ENCODE measurements around the gene QKI. TPM values are rescaled to one million over a fixed set of nuclear protein-coding genes. Genes with fewer than 3 reads are reported as not detected.

QKI gene
- total and polyA plus RNA-seq, 2 of the 8 experiments (the other 6 are each of a cell fraction or from before 2014, with no cell fraction given): 181 to 183 TPM

DNA sequence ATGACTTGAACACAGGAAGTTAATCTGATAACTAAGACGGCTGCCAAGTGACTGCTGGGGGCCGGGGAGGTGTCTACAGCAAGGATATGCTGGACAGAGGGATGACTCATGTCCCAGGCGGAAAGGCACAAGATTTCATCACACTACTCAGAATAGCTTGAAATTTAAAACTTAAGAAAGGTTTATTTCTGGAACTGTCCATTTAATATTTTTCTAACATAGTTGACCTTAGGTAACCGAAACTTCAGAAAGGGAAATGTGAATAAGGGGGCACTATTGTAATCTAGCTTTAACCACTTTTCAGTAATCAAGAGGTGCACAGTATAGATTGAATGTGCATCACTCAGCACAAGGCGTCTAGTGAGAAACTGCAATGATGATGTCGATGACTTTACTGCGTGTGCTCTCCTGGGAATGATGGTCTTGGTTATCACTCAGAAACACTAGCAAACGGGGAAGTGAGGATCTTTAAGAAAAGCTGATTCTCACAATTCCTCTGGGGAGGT is 171.5 kb downstream of the QKI start:
- H4K20me1 ChIP-seq (replicated peaks in 1 of 2; ENCODE audit: control insufficient read depth in 1 of 2, insufficient read depth in 2 of 2, low read length in 2 of 2): no peaks in the 10 kb centered on the region
- no peak overlapping the region for H3K56ac ChIP-seq (replicated peaks; ENCODE audit: insufficient read length, low read depth, low read length)
- CTCF ChIA-PET (ENCODE audit: partially characterized antibody): no interaction called here
- H3K4me2 ChIP-seq (ENCODE audit: insufficient read depth in 1 of 2, low read depth in 2 of 2, low read length in 2 of 2): no peak overlapping the region
- H4K8ac ChIP-seq (ENCODE audit: extremely low read depth, insufficient read depth, low read length): no peak overlapping the region
- no peak overlapping the region for H3K14ac ChIP-seq (ENCODE audit: insufficient read length)
- FAIRE-seq (no peak), DNase-seq (ENCODE audit: low read depth in 1 of 2, low spot score in 2 of 2) (no peak)
- no peaks in the 10 kb centered on the region for H3K27me3 ChIP-seq (replicated peaks in 1 of 4; ENCODE audit: control insufficient read depth in 3 of 4, extremely low read depth in 1 of 4, insufficient read depth in 3 of 4, low read length in 3 of 4)
- H2BK20ac ChIP-seq (ENCODE audit: low read length): no peak overlapping the region
- H3K9ac ChIP-seq (replicated peaks in 1 of 4; ENCODE audit: extremely low read depth in 1 of 4, low read depth in 3 of 4, low read length in 3 of 4): no peak overlapping the region
- no peaks in the 10 kb centered on the region for H3K79me1 ChIP-seq (ENCODE audit: low read depth, low read length)
- no peak overlapping the region for H3K27ac ChIP-seq (ENCODE audit: low read depth, low read length)
- POLR2A ChIA-PET (ENCODE audit: partially characterized antibody): no interaction called here
- H2BK5ac ChIP-seq (ENCODE audit: low read depth, low read length): no peak overlapping the region
- no peak overlapping the region for H3K4me3 ChIP-seq (ENCODE audit: extremely low read depth in 1 of 4, insufficient read depth in 2 of 4, low read depth in 3 of 4, low read length in 4 of 4)
- peaks cover 0 to 6% of the 10 kb centered on the region in 2 experiments; a peak in 1 of 4 replicates for H3K9me3 ChIP-seq (ENCODE audit: insufficient read depth in 2 of 2, low read depth in 1 of 2, low read length in 1 of 2)
- WGBS, 2 experiments (ENCODE audit: extremely low coverage in 1 of 2, insufficient coverage in 1 of 2, insufficient read length in 1 of 2, insufficient replicate concordance in 2 of 2, low coverage in 1 of 2, low lambda C conversion rate in 2 of 2, missing lambda C conversion rate in 1 of 2): 90% methylated on average over 8 of the region's 8 CpGs; no CpG with 5 or more reads in 1 of the 2 experiments
- H2BK12ac ChIP-seq (ENCODE audit: low read depth, low read length): no peak overlapping the region
- no peaks in the 10 kb centered on the region for H3K23me2 ChIP-seq (ENCODE audit: low read depth, low read length)
- H3K4me1 ChIP-seq (replicated peaks in 1 of 4; ENCODE audit: control insufficient read depth in 3 of 4, insufficient read depth in 4 of 4, low read length in 3 of 4): peaks cover 0 to under 1% (median 0%) of the 10 kb centered on the region in 4 experiments; a peak in 1 of 7 replicates
- no peak overlapping the region for H4K5ac ChIP-seq (ENCODE audit: insufficient read length, low read depth, low read length)
- no peak overlapping the region for H2BK15ac ChIP-seq (ENCODE audit: low read length)
- no peak overlapping the region for H2AFZ ChIP-seq (ENCODE audit: low read length)
- H3K4ac ChIP-seq (replicated peaks; ENCODE audit: insufficient read length, low read depth, low read length): no peak overlapping the region
- no peak overlapping the region for H2BK120ac ChIP-seq (replicated peaks; ENCODE audit: low read depth, low read length)
- H3K18ac ChIP-seq (ENCODE audit: extremely low read depth, low read length): no peak overlapping the region
- H3K79me2 ChIP-seq (ENCODE audit: control insufficient read depth in 1 of 2, insufficient read depth in 2 of 2, low read length in 2 of 2): no peaks in the 10 kb centered on the region
- no peak overlapping the region for H3K23ac ChIP-seq (ENCODE audit: insufficient read length)
- no peak overlapping the region for H4K91ac ChIP-seq (replicated peaks; ENCODE audit: insufficient read length, low read length)
- no peaks in the 10 kb centered on the region for H3K36me3 ChIP-seq (ENCODE audit: control insufficient read depth in 2 of 4, insufficient read depth in 4 of 4, low read length in 3 of 4)
- H2AK5ac ChIP-seq (ENCODE audit: low read depth, low read length): no peak overlapping the region
- TF ChIP-seq CEBPB (IDR thresholded peaks at IDR 0.05; ENCODE audit: low read depth, low read length) (no peak), RFX5 (IDR thresholded peaks at IDR 0.05; ENCODE audit: borderline replicate concordance, low read depth, low read length) (no peak), CHD2 (IDR thresholded peaks at IDR 0.05; ENCODE audit: low read length) (no peak), TEAD4 (IDR thresholded peaks at IDR 0.05; ENCODE audit: low read depth, low read length) (no peak), KDM1A (IDR thresholded peaks at IDR 0.05; ENCODE audit: borderline replicate concordance, low read length) (no peak), HDAC6 (IDR thresholded peaks at IDR 0.05; ENCODE audit: low read depth, low read length) (no peak), SIRT6 (IDR thresholded peaks at IDR 0.05; ENCODE audit: low read length) (no peak), SP4 (IDR thresholded peaks at IDR 0.05; ENCODE audit: low read length) (no peak), SAP30 (IDR thresholded peaks at IDR 0.05; ENCODE audit: insufficient read depth, insufficient replicate concordance, low read length) (no peak), YY1 (IDR thresholded peaks at IDR 0.05; ENCODE audit: low read depth, low read length) (no peak), RAD21 (IDR thresholded peaks at IDR 0.05 in 1 of 2, conservative IDR thresholded peaks at IDR 0.05 in 1 of 2; ENCODE audit: low read depth in 2 of 2, low read length in 2 of 2) (no peak), BCL11A (IDR thresholded peaks at IDR 0.05; ENCODE audit: low read depth in 2 of 2, low read length in 2 of 2) (no peak), TAF7 (optimal IDR thresholded peaks at IDR 0.05; ENCODE audit: borderline replicate concordance, low read depth, low read length) (no peak), SP1 (IDR thresholded peaks at IDR 0.05; ENCODE audit: low read depth, low read length) (no peak)
- TF ChIP-seq, protein P1, sequence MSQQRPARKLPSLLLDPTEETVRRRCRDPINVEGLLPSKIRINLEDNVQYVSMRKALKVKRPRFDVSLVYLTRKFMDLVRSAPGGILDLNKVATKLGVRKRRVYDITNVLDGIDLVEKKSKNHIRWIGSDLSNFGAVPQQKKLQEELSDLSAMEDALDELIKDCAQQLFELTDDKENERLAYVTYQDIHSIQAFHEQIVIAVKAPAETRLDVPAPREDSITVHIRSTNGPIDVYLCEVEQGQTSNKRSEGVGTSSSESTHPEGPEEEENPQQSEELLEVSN (IDR thresholded peaks at IDR 0.05): no peak
